ENCODE data around the gene PCNX3.

GRCh38 chr11:65615950-65616574 is 486 bp downstream of the PCNX3 start:
- TF ChIP-seq CTCF (IDR thresholded peaks at IDR 0.05): no peak
- no peak for TF ChIP-seq EP300 (IDR thresholded peaks at IDR 0.05)
